HL-60 (cell line): Measurements from ENCODE around the gene AKAP11.

Experiments
- GABPA ChIP-seq: IDR thresholded peaks from 2 replicates; pipeline ENCODE4 v1.6.1; 2012; ENCODE audit warnings: low read depth
- POLR2AphosphoS5 ChIP-seq: IDR thresholded peaks from 2 replicates; pipeline ENCODE4 v1.6.1; 2012; ENCODE audit warnings: low read depth
- SPI1 ChIP-seq: IDR thresholded peaks from 2 replicates; pipeline ENCODE4 v1.6.1; 2012; ENCODE audit warnings: low read depth, mild to moderate bottlenecking, borderline replicate concordance
- TF ChIP-seq, protein P1 (sequence below): IDR thresholded peaks from one replicate; pipeline ENCODE4 v1.5.1; 2011; ENCODE audit warnings: low read length, control low read depth, inconsistent platforms; ENCODE audit not compliant: insufficient read depth
- TF ChIP-seq, protein P2 (sequence below): IDR thresholded peaks from 2 replicates; pipeline ENCODE4 v1.6.1; 2012; ENCODE audit warnings: low read depth; ENCODE audit not compliant: insufficient replicate concordance

DNA sequence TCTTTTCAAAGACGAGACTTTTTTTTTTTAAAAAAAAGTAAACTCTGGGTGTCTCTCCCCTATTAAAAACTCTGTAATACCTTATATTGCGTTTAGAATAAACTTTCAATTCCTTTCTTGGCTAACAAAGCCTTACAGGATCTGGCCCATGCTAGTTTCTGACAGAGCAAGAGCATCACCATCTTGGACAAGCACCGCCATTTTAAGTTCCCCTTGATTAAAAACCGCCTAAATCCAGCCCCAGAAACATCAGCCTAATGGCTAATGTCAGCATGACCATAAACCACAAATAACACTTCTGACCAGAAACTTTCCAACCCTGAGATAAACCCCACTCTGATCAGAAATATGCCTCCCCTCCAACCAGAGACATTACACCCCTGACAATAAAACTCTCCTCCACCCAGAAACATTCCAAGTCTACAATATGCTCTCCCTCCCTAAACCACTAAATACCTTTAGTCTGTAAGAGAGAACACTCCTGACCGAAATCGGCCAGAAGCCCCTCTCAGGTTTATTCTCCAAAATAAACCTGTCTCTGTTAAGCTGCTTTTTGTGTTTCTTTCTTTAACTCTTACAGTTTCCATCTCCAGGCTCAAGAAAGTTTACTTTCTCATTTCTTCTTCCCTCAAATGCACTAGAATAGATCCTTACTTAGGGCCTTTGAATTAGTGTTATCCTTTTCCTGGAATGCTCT is 1.6 kb upstream of the AKAP11 start:
- TF ChIP-seq, protein P1, sequence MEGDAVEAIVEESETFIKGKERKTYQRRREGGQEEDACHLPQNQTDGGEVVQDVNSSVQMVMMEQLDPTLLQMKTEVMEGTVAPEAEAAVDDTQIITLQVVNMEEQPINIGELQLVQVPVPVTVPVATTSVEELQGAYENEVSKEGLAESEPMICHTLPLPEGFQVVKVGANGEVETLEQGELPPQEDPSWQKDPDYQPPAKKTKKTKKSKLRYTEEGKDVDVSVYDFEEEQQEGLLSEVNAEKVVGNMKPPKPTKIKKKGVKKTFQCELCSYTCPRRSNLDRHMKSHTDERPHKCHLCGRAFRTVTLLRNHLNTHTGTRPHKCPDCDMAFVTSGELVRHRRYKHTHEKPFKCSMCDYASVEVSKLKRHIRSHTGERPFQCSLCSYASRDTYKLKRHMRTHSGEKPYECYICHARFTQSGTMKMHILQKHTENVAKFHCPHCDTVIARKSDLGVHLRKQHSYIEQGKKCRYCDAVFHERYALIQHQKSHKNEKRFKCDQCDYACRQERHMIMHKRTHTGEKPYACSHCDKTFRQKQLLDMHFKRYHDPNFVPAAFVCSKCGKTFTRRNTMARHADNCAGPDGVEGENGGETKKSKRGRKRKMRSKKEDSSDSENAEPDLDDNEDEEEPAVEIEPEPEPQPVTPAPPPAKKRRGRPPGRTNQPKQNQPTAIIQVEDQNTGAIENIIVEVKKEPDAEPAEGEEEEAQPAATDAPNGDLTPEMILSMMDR = no peak
- TF ChIP-seq, protein P2, sequence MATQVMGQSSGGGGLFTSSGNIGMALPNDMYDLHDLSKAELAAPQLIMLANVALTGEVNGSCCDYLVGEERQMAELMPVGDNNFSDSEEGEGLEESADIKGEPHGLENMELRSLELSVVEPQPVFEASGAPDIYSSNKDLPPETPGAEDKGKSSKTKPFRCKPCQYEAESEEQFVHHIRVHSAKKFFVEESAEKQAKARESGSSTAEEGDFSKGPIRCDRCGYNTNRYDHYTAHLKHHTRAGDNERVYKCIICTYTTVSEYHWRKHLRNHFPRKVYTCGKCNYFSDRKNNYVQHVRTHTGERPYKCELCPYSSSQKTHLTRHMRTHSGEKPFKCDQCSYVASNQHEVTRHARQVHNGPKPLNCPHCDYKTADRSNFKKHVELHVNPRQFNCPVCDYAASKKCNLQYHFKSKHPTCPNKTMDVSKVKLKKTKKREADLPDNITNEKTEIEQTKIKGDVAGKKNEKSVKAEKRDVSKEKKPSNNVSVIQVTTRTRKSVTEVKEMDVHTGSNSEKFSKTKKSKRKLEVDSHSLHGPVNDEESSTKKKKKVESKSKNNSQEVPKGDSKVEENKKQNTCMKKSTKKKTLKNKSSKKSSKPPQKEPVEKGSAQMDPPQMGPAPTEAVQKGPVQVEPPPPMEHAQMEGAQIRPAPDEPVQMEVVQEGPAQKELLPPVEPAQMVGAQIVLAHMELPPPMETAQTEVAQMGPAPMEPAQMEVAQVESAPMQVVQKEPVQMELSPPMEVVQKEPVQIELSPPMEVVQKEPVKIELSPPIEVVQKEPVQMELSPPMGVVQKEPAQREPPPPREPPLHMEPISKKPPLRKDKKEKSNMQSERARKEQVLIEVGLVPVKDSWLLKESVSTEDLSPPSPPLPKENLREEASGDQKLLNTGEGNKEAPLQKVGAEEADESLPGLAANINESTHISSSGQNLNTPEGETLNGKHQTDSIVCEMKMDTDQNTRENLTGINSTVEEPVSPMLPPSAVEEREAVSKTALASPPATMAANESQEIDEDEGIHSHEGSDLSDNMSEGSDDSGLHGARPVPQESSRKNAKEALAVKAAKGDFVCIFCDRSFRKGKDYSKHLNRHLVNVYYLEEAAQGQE = no peak
- TF ChIP-seq POLR2AphosphoS5 (no peak), SPI1 (no peak), GABPA (no peak)
